Neural cell (in vitro differentiated cells): ENCODE results near the gene WDR37.

ENCODE experiments used
- CTCF ChIP-seq: fragments of 450-650 bp; IDR thresholded peaks from 2 replicates; pipeline ENCODE4 v1.5.1; 2014; ENCODE audit warnings: antibody characterized with exemption, mild to moderate bottlenecking, moderate library complexity; ENCODE audit not compliant: poor library complexity, severe bottlenecking
- POLR2AphosphoS5 ChIP-seq: IDR thresholded peaks from 2 replicates; pipeline ENCODE4 v1.6.1; 2012

GRCh38 chr10:1175956-1176565 lies 119.9 kb downstream of the WDR37 start:
- TF ChIP-seq POLR2AphosphoS5 (no peak), CTCF (no peak)
